Measurements from ENCODE around the gene PLEKHG5. TPM values are rescaled to one million over a fixed set of nuclear protein-coding genes. Genes with fewer than 3 reads are reported as not detected.

PLEKHG5 gene
- total RNA-seq, 2 experiments from 2014 or later, result 2.1 to 2.2 TPM

DNA sequence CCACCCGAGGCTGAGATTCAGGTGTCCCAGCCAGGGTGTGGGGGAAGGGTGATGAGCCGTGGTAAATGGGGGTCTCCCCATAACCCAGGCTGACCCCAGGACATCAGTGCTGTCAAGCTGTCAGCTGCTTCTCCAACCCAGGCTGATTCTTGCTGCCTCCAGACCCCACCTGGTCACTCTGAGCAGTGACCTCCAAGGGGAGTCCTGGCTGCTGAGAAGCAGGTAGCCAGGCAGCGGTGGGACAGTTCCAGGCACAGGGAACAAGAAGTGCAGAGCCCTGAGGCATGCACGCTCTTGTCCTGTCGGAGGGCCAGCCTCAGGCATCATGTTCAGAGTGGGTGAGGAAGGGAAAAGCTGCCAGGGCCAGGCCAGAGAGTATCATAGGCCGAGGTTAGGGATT is 65.8 kb downstream of the PLEKHG5 start:
- POLR2A ChIA-PET, result no interaction called here
- CTCF ChIA-PET, result interaction anchor here (0.6 to 1.3 kb wide), 5 partner anchors 11 to 221 kb away, joined by 3 to 7 read pairs (median 5); no protein-coding TSS in a partner anchor

DNA sequence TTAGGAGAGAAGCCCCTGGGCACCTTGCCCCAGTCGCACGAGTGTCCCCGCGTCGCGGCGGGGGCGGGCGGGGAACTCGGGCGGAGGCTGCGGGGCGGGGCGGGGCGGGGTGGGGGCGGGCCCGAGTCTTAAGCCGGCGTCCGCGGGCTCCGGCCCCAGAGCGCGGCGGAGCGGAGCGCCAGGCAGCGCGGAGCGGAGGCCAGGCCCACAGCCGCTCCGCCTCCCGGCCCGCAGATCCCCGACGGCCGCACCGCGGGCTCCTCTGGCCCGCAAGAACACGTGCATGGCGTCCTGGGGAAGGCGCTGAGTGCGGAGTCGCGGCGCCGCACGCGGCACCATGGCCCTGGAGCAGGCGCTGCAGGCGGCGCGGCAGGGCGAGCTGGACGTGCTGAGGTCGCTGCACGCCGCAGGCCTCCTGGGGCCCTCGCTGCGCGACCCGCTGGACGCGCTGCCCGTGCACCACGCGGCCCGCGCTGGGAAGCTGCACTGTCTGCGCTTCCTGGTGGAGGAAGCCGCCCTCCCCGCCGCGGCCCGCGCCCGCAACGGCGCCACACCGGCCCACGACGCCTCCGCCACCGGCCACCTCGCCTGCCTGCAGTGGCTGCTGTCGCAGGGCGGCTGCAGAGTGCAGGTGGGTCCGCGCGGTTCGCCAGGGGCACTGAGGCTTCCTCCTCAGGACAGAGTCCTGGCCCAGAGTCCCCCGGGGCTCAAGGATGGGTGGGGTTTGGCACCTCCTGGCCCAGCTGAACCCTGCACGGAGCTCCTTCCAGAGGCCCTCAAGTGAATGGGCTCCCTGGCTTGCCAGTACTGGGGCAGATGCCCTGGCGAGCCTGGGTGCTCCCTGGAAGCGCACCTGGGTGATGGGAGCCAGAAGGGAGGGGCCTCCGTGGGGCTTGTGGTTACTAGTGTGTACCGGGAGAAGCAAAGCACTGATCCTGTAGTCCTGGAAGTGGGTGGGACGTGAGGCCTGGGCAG is 66.6 kb downstream of the PLEKHG5 start, which contains the start of gene ESPN:
Gene ESPN (plus strand): TSS at position 158 of the 975 bp plus-strand sequence. CDS start 180 bp downstream, at position 338.
- ChIA-PET CTCF (interaction anchor here (0.6 to 1.3 kb wide), 2 partner anchors 13 to 25 kb away, joined by 3 to 7 read pairs; no protein-coding TSS in a partner anchor), POLR2A (no interaction called here)

DNA sequence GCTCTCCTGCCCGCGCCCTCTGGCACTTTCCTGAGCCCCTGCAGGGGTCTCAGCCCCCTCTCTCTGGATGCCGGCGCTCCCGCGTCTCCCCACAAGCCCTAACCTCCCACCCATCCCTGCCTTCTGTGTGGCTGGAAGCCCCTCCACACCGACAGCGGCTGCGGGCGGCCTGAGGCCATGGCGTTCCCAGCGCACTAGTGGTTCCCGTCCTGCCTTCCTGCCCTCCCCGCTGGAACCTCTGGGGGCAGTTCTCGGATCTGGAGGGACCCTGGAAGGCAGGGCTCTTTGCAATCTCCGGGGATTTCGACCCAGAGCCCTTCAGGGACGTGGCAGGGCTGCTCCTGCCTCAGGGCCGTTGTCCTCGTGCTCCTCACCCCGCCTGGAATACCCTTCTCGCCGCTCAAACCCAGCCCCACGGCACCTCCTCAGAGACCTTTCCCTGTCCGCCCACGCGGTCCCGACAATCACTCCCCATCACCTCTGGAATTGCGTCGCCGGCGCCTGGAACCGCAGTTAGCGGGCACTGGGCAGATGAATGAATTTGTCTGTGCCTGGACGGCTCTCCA is 67.4 kb downstream of the PLEKHG5 start:
- POLR2A ChIA-PET, result no interaction called here

DNA sequence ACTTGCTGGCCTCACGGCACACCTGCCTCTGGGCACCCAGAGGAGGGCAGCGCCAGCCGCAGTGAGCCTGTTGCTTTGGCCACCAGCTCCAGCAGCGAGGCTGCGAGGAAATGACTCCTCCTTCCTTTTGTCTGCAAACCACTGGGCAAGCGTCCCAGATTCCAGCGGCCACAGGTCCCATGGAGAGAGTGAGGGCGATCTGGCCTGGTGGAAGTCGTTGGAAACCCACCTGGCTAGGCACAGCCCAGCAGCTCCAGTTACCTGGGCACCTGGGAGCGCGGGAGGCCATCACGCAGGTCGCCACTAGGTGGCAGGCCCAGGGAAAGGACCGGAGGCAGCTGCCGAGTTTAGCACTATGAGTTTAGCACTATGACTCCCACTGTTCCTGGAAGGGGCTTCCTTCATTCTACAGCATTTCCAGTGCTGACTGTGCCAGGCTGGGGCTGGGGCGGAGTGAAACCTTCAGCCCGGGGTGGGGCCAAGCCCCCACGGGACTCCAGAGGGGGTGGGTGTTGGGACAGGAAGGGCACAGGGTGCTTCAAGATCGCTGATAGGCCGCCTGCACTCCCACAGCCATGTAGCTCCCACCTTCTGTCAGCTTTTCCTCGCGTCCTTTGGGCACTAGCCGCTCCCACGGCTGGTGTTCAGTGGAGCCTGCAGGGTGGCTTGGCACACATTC is 68.0 kb downstream of the PLEKHG5 start:
- POLR2A ChIA-PET, result no interaction called here
- CTCF ChIA-PET, result interaction anchor here (0.8 to 5.2 kb wide), 27 partner anchors 9 to 193 kb away, joined by 3 to 59 read pairs (median 4); partner anchors contain the start of genes ICMT, NOL9, PLEKHG5 and TAS1R1

More for the DNA sequence above, 67.4 kb downstream of the PLEKHG5 start:
- CTCF ChIA-PET, result interaction anchor here (0.9 to 5.2 kb wide), 21 partner anchors 9 to 194 kb away, joined by 3 to 59 read pairs (median 5); partner anchors contain the start of genes ICMT, NOL9, PLEKHG5 and TAS1R1

DNA sequence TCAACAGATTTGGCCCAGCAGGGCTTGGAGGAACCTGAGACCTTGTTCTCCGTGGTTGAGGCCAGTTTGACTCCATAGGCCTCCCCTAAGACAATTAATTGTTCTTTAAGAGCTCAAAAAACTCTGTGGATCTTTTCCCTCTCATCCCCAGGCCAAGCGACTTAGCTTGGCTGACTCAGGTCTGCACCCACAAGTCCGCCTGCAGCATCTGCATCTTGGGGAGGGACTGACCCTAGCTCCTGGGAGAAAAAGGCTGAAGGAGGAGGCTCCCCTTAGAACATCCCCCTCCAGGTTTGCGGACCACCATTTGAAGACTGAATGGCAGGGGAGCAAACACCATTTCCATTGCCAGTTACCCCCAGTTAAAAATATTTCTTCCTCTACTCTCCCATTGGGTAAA is 70.2 kb downstream of the PLEKHG5 start:
- ChIA-PET CTCF (interaction anchor here (1.2 to 5.2 kb wide), 3 partner anchors 14 to 175 kb away, joined by 3 to 59 read pairs (median 7); no protein-coding TSS in a partner anchor), POLR2A (no interaction called here)

DNA sequence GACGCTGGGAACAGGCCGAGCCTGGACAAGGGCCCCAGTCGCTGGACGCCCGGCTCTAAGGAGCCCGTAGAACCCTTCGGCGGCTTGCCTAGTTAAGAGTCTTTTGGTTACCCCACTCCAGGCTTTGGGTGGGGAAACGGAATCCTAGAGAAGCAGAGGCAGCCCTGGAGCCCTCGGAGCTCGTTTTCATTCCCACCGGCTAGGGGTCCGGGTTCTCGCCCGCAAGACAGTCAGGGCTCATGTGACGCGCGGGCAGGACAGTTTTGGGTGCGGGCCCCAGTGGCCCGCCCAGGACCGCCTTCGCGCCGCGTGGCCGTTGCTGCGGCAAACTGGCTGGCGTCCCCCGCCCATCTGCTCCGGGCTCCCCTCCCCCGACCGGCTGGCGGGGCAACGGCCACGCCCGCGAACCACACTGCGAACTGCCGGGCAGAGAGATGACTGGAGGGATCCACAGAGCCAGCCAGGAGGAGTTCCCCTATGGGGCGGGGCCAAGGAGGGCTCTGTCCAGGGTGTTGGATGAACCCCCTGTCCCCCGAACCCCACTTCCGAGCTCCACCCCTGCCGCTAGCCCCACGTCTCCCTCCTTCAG is 70.9 kb downstream of the PLEKHG5 start:
- CTCF ChIA-PET, result interaction anchor here (1.2 to 5.2 kb wide), 3 partner anchors 13 to 174 kb away, joined by 3 to 59 read pairs (median 7); no protein-coding TSS in a partner anchor
- POLR2A ChIA-PET, result no interaction called here

DNA sequence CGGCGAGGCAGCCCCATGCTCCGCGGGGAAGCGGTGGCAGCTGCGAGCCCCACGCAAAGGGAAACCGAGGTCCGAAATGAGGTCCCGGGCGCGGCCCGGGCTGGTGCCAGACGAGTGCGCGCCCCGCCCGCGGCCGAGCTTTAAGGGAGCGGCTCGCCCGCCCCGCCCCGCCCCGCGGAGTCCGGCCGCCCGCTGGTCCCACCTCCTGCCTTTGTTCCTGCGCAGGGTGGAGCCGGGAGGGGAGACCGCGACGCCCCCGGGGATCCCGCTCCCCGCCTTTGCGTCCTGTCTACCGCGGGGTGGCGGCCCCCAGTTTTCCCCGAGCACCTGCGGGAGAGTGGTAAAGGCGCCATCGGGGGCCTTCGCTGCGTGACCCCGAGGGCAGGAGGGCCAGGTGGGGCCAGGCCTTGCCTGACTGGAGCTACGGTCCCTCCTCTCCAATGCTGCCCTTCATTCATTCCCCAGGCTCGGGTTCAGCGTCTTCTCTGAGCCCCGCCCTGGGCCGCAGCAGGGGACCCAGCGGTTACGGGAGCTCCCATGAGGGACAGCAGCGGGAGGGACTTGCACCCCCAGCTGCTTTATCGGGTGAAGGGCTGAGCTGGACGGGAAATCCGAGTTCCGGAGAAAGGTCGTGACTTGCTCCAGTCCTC is 71.5 kb downstream of the PLEKHG5 start, which contains the start of gene HES2:
Gene HES2 (minus strand): TSS at position 116 of the 650 bp plus-strand sequence. CDS start 99 bp downstream, at position 17.
- POLR2A ChIA-PET, result no interaction called here
- CTCF ChIA-PET, result interaction anchor here (0.7 to 5.2 kb wide), 4 partner anchors 12 to 174 kb away, joined by 3 to 59 read pairs (median 5); no protein-coding TSS in a partner anchor

DNA sequence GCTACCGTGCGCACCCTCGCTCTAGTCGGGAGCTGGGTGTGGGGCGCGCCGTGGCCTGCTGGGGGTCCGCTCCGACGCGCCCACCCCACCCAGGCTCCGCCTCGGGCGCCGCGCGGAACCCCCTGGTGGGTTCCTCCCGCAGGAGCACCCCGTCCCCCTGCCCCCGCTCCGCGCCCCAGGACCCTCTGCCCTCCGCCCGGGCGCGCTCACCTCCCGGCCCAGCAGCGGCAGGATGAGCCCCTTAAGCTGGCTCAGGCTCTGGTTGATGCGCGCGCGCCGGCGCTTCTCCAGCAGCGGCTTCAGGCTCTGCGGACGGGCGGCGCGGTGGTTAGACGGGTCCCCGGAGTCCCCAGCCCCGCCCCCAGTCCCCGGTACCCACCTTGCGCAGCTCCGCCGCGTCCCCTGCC is 72.1 kb downstream of the PLEKHG5 start:
- ChIA-PET POLR2A (no interaction called here), CTCF (interaction anchor here (0.7 to 5.2 kb wide), 2 partner anchors 18 to 20 kb away, joined by 3 to 59 read pairs; no protein-coding TSS in a partner anchor)

DNA sequence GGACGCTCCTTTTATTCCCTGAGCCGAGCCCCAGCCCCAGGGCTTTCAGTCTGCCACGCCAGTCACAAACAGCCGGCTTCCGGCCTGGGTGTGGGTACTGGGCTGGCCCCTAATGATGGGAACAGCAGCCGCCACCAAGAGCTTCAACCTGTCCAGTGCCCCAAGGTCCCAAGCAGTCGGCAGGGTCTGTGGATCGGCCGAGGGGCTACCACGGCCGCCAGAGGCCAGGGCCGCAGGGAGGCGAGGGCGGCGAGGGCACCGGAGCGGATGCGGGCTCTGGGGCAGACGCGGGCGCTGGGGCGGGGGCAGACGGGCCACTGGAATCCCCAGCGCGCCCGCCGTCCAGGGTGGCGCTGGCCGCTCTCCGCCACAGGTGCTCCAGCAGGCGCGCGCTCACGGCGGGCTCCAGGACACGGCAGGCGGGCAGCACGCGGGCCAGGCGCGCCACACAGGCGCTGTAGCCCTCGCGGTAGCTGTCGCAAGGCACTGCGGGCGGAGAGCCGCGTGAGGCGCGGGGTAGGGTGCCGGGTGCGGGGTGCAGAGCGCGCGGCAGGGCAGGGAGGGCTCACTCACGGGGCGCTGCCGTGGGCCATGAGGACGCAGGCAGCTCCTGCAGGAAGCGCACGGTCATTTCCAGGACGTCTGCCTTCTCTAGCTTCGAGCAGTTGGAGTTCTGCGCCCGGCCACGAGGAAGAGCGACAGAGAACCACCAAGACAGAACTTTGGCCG is 72.6 kb downstream of the PLEKHG5 start:
- ChIA-PET CTCF (interaction anchor here (1.3 to 5.2 kb wide), 2 partner anchors 19 to 20 kb away, joined by 4 to 59 read pairs; no protein-coding TSS in a partner anchor), POLR2A (no interaction called here)

DNA sequence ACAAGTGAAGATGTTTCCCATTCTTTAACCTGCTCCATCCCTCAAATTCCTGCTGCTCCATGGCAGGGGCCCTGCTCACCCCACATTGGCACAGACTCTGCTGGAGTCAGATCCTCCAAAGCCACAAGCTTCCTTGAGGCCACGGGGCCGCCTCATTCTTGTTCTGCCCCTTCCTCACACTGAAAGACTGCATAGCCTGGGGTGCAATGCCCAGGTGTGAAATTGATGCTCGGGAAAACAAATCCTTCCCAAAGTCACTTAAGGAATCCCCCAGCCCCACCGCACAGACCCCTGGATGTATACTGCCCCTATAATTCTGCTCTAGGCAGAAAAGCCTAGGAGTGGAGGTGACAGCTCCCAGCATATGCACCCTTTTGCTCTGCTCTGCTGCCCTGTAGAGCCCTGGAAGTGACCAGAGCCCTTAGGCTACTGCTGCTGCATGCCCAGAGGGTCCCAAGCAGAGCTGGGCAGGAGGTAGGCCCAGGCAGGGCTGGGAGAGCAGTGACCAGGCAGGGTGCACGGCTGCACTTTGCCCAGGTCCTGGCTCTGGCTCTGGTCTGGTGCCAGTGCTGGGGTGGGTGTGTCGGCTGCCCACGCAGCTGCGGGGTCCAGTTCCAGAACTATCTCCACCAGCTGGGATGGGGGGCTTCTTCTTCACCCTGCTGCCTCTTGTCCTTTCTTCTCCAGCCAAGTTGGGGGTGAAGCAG is 73.4 kb downstream of the PLEKHG5 start:
- CTCF ChIA-PET, result interaction anchor here (1.3 kb wide), 1 partner anchor 20 kb away, joined by 4 read pairs; no protein-coding TSS in a partner anchor
- POLR2A ChIA-PET, result no interaction called here

Other genes starting within 250 kb of the PLEKHG5 start
- not detected for gene HES3, start 247.5 kb downstream of the PLEKHG5 start, total RNA-seq
- gene GPR153, start 230.6 kb downstream of the PLEKHG5 start, total RNA-seq, result under 1 TPM; 0.67 to 0.73 TPM
- 100 to 1,000 TPM in 1 of 2 experiments, 10 to 100 TPM in 1; 97.9 to 104 TPM for gene ACOT7, start 97.9 kb downstream of the PLEKHG5 start, total RNA-seq
- under 1 TPM in 1 of 2 experiments, not detected in 1; 0.15 TPM for gene HES2, start 71.7 kb downstream of the PLEKHG5 start, total RNA-seq
- gene ESPN, start 66.9 kb downstream of the PLEKHG5 start, total RNA-seq, result under 1 TPM; 0.08 to 0.23 TPM
- gene TNFRSF25, start 25.5 kb downstream of the PLEKHG5 start, total RNA-seq, result 10 to 100 TPM; 89.9 to 91.3 TPM
- gene NOL9, start 62.8 kb upstream of the PLEKHG5 start, total RNA-seq, result 10 to 100 TPM; 59.1 to 59.2 TPM
- gene TAS1R1, start 63.6 kb upstream of the PLEKHG5 start, total RNA-seq, result not detected
- gene ZBTB48, start 88.3 kb upstream of the PLEKHG5 start, total RNA-seq, result 10 to 100 TPM; 28.5 to 33.5 TPM
- gene KLHL21, start 111.2 kb upstream of the PLEKHG5 start, total RNA-seq, result 10 to 100 TPM; 33.7 to 35.5 TPM
- 10 to 100 TPM; 14.0 to 14.7 TPM for gene PHF13, start 122.1 kb upstream of the PLEKHG5 start, total RNA-seq
- 10 to 100 TPM; 22.1 to 23.1 TPM for gene THAP3, start 133.2 kb upstream of the PLEKHG5 start, total RNA-seq
- 10 to 100 TPM; 75.5 to 78.3 TPM for gene DNAJC11, start 210.1 kb upstream of the PLEKHG5 start, total RNA-seq